Astrocyte of the spinal cord (primary cell): ENCODE measurements around the gene DMBT1.

Experiments
- DNase-seq: peaks from one replicate; pipeline ENCODE4 v3.0.0; 2011; ENCODE audit warnings: low read depth, low spot score
- H3K4me3 ChIP-seq: 2 replicates; pipeline ENCODE4 v1.5.1; 2011; ENCODE audit warnings: low read depth, mild to moderate bottlenecking, low read length, moderate library complexity
- in situ Hi-C: cut with HindIII; loops from 2 replicates; pipeline ENCODE4 v1.10.0; 2017; ENCODE audit warnings: low sequenced_read_pairs
- TF ChIP-seq, protein P1 (sequence below): IDR thresholded peaks from 2 replicates; pipeline ENCODE4 v1.5.1; 2012; ENCODE audit warnings: low read depth, mild to moderate bottlenecking, low read length, inconsistent platforms

DMBT1 gene

GRCh38 chr10:122551450-122551849 lies 9.1 kb upstream of the DMBT1 start:
- H3K4me3 ChIP-seq, result no peak overlapping the region
- no peak for DNase-seq
- TF ChIP-seq, protein P1, sequence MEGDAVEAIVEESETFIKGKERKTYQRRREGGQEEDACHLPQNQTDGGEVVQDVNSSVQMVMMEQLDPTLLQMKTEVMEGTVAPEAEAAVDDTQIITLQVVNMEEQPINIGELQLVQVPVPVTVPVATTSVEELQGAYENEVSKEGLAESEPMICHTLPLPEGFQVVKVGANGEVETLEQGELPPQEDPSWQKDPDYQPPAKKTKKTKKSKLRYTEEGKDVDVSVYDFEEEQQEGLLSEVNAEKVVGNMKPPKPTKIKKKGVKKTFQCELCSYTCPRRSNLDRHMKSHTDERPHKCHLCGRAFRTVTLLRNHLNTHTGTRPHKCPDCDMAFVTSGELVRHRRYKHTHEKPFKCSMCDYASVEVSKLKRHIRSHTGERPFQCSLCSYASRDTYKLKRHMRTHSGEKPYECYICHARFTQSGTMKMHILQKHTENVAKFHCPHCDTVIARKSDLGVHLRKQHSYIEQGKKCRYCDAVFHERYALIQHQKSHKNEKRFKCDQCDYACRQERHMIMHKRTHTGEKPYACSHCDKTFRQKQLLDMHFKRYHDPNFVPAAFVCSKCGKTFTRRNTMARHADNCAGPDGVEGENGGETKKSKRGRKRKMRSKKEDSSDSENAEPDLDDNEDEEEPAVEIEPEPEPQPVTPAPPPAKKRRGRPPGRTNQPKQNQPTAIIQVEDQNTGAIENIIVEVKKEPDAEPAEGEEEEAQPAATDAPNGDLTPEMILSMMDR, result no peak
- in situ Hi-C loops, result no loop called here

DNA sequence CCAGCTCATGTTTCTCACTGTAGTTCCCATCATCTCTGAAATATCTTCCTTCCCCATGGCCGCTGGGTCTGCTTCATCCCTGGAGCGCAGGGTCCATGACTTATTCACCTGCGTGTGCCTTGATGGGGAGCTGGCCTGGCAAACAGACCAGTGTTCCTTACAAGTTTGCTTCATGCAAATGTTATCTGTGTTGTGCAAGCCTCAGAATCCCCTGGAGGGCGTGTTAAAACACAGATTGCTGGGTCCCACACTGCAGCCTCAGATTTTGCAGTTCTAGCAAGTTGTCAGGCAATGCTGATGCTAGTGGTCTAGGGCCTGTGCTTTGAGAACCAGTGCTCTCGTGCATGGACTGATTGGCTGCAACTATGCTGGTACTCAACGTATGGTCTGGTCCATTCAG lies 7.2 kb upstream of the DMBT1 start:
- H3K4me3 ChIP-seq, result no peak overlapping the region
- in situ Hi-C loops, result no loop called here
- TF ChIP-seq, protein P1, result no peak
- no peak for DNase-seq

DNA sequence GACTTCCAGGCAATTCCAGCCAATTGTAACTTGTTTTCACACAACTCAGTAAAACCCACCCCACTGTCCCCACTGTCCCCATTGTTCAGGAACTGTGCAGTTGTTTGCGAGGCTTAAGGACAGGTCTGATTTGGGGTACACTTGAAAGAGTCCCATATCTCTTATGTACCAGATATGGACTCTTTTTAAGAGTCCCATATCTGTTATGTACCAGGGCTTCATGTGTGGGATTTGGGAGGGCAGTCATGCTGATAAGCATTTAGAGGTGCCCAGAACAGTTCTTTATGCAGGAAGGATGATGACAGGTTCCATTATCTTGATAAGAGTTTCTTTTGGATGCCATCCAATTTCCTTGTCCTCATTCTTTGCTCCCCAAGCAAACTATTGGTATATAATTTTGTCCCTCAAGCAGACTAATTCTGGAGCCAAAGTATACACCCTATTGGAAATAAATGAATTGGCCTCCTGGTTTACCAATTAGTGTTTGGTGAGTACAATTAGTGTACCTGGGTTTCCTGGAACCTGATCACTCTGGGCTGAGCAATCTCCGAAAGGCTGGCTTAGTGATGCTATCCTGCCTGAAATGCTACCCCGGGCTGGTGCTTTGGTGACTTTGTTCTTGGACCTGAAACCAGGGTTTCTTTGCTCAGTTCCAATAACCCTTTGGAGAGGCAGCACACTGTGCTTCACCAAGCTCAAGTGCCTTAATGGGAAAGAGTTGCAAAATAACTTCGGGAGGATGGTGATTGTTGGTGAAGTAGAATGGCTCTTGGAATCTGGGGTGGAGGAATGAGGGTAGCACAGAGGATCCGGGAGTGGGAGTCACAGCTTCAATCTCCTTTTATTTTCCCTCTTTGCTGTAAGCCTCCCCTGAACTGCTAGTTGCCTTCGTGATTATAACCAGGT lies 6.2 kb upstream of the DMBT1 start:
- in situ Hi-C loops, result no loop called here
- no peak for DNase-seq
- H3K4me3 ChIP-seq, result no peak overlapping the region
- TF ChIP-seq, protein P1, result no peak

DNA sequence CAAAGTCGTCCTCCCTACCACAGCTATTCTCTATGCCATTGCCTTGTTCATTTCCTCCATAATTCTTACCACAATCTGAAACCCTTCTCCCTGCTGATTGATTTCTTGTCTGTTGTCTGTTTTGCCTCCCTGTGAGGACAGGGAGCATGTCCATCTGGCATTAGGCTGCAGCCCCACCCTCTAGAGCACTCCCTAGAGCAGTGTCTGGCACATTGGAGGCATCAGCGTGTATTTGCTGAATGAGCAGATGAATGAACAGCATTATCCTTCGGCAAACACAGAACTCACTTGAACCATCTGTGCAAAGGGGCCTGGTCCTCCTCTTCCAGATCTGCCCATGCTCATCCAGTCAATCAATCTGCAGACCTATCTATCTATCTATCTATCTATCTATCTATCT lies 5.1 kb upstream of the DMBT1 start:
- no peak overlapping the region for H3K4me3 ChIP-seq
- no peak for DNase-seq
- in situ Hi-C loops, result no loop called here
- TF ChIP-seq, protein P1, result no peak

GRCh38 chr10:122557516-122557915 lies 3.0 kb upstream of the DMBT1 start:
- no peak overlapping the region for H3K4me3 ChIP-seq
- in situ Hi-C loops, result no loop called here
- DNase-seq, result no peak
- TF ChIP-seq, protein P1, result no peak

- in situ Hi-C loops, result no loop called here
- TF ChIP-seq, protein P1, result no peak
- no peak for DNase-seq
- no peak overlapping the region for H3K4me3 ChIP-seq
Measured at GRCh38 chr10:122558452-122558851, 2.1 kb upstream of the DMBT1 start.
